Right ventricle myocardium superior (tissue), 1 donor: ENCODE data around the gene PKP1. TPM values are rescaled to one million over a fixed set of nuclear protein-coding genes. Genes with fewer than 3 reads are reported as not detected.

Experiments
- ATAC-seq: fragments of 200-7000 bp; cut with Tn5 transposase; one replicate; pipeline ENCODE4 v1.9.1; 2020; ENCODE audit warnings: mild to moderate bottlenecking; ENCODE audit not compliant: poor library complexity
- DNase-seq: peaks from one replicate; pipeline ENCODE4 v3.0.0-alpha.2; 2020
- intact Hi-C: fragments of 100-400 bp; cut with DNase I; formaldehyde crosslinking; loops from one replicate; pipeline ENCODE4 v1.11.2; 2022
- total RNA-seq: library from RNA; stranded (reverse); fragmentation: NEBNext Ultra II Directional; extraction: Animal tissue kit (Norgen Biotek cat#: 25700); gene quantifications from one replicate; pipeline ENCODE4 v1.2.1, GENCODE V29; 2021
- donor health status: DM: no; HTN: yes; CAD: no; lungs with severe emphysema.

The PKP1 gene
- total RNA-seq, 1 donor from 2014 or later = 0.08 TPM

- ATAC-seq (no peak), DNase-seq (no peak)
- intact Hi-C loops = no loop called here
These were observed 71.0 kb downstream of the PKP1 start for GRCh38 chr1:201354151-201354900.

DNA sequence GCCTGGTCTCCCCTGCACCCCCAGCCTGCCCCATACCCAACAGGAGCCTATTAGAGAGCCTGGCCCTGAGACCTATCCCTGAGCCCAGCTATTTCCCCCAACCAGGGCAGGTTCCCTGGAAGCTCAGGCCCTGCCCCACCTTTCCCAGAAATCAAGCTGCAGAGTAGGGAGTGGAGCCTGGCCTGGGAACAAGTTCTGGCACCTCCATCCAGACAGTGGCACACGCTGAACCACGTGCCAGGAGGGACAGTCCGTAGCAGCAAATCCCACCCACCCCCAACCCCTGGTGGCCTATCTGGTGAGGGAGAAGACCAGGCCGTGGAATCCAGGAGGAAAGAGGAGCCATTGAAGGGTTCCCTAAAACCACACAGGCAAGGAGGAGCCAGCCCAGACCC, 71.6 kb downstream of the PKP1 start:
- DNase-seq = no peak
- ATAC-seq = no peak
- intact Hi-C loops = no loop called here

GRCh38 chr1:201355471-201355870, 72.2 kb downstream of the PKP1 start:
- DNase-seq (no peak), ATAC-seq (no peak)
- intact Hi-C loops = no loop called here

- intact Hi-C loops = no loop called here
- DNase-seq (no peak), ATAC-seq (peak; percentile 0)
These were observed 72.9 kb downstream of the PKP1 start for GRCh38 chr1:201356236-201356635.

DNA sequence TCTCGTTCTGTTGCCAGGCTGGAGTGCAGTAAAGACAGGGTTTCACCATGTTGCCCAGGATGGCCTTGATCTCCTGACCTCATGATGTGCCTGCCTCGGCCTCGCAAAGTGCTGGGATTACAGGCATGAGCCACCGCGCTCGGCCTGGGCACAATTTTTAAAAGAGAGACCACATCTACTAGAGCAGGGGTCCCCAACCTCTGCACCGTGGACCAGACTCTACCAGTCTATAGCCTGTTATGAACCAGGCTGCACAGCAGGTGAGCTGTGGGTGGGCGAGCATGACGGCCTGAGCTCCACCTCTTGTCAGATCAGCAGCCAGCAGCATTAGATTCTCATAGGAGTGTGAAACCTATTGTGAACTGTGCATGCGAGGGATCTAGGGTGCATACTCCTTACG, 73.4 kb downstream of the PKP1 start:
- DNase-seq (no peak), ATAC-seq (peak; percentile 6)

GRCh38 chr1:201357211-201357610, 73.9 kb downstream of the PKP1 start:
- ATAC-seq = peak; percentile 38
- DNase-seq = peak; percentile 67

More for the DNA sequence above, 73.4 kb downstream of the PKP1 start:
- intact Hi-C loops = no loop called here

GRCh38 chr1:201357636-201358348, 74.5 kb downstream of the PKP1 start:
- ATAC-seq (peak; percentile 25), DNase-seq (no peak)
- intact Hi-C loops = no loop called here

More at GRCh38 chr1:201357211-201357610, 73.9 kb downstream of the PKP1 start:
- intact Hi-C loops = no loop called here

DNA sequence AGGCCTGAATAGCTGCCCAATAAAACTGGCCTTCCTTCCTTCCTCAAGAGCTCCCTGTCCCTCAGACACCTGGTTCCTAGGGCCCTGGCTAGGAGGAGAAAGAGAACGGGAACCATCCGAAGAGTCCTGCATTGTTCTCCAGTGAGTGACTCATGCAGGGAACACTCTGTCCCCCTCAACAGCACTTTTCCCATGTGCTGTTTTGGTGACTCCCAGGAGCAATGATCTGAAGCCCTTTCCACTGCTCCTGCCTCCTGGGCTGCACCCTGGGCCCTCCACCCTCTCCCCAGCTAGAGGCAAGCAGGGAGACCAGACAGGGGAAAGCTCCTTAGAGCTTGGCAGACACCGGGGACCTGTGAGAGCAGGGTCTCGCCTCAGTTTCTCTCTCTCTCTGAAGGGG, 75.3 kb downstream of the PKP1 start:
- no peak for DNase-seq
- intact Hi-C loops = no loop called here
- ATAC-seq = no peak

- DNase-seq = no peak
- intact Hi-C loops = no loop called here
These were observed 75.9 kb downstream of the PKP1 start for GRCh38 chr1:201359031-201359872.

DNA sequence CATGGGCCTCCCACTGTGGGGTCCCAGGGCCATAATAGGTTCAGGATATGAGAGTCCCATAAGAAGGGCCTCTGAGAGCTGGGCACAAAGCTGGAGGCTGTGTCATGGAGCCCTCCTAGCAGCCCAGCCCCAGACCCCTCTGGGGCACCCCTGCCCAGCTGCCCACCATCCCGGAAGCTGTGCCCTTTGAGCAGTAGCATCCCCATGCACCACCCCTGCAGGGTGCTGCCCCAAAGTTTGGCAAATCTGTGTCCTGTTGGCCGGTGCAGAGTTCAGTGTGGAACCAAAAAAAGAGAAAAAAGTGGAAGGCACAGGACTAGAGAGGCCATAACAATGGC, 76.5 kb downstream of the PKP1 start:
- DNase-seq = no peak

More at GRCh38 chr1:201359031-201359872, 75.9 kb downstream of the PKP1 start:
- no peak for ATAC-seq

GRCh38 chr1:201360486-201360885, 77.2 kb downstream of the PKP1 start:
- no peak for DNase-seq
- intact Hi-C loops = loop anchor here (5.0 kb wide), 1 partner anchor 108 kb away; no protein-coding TSS in a partner anchor
- ATAC-seq = no peak

More for the DNA sequence above, 76.5 kb downstream of the PKP1 start:
- intact Hi-C loops = loop anchor here (5.0 kb wide), 1 partner anchor 108 kb away; no protein-coding TSS in a partner anchor
- no peak for ATAC-seq

DNA sequence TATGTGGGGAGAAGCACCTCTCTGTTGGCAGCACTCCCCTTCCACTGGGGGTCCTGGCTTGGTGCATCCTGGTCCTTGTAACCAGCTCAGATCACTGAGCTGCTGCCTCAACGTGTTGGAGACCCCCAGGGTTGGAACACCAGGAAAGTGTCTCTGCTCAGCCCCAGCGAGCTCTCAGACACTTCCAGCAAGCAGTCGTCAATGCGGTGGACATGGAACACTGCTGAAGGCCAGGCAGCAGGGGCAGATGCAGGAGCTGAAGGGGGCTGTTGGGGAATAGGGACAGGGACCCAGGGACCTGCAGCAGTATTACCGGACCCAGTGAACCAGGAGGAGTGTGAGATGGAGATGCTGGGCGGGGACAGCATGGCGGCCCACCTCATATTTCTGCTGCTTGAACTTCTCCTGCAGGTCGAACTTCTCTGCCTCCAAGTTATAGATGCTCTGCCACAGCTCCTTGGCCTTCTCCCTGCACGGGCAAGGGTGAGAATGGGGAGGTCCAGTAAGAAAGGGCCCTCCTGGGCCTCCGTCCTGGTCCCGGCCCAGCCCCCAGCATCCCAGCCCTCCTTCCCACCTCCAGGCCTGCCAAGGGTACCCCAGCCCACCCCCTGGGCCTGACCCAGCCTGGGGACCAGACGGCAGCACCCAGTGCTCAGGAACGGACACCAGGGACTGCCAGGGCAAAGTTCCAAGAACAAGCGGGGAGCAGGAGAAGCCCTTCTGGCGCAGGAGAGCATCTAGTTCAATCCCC, 77.8 kb downstream of the PKP1 start:
- no peak for ATAC-seq
- DNase-seq = peak; percentile 39
- intact Hi-C loops = loop anchor here (5.0 kb wide), 1 partner anchor 109 kb away; no protein-coding TSS in a partner anchor

DNA sequence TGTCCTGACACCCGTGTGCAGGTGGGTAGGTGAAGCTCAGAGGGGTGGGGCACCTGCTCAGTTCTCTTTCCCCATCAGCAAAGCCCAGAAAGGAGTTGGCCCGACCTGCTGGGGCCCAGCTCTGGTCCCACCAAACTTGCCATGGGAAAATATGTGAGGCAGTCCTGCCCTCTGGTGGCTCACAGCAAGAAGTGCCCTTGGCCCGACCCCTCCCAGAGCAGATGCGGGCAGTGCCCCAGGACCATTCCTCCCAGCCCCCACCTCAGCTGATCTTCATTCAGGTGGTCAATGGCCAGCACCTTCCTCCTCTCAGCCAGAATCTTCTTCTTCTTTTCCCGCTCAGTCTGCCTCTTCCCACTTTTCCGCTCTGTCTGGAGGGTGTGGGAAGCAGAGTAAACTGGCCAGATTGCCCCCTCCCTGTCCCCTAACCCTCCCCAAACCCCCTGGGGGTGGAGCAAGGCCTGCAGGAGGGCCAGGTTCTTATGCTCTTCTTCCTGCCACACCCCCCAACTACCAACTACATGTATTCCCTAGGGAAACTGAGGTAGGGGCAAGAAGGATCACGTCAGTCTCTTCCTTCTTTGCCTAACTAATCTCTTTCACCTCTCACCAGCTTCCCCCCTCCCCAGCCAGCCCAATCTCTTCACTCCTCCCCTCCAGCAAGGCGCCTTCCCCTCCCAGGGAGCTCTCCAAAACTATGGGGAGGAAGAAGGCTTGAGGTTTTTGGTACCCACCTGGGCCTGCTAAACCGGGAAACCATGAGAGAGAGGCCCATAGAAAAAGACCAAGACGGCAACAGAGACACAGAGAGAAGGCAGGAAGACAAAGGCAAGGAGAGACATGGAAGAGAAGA, 78.6 kb downstream of the PKP1 start:
- intact Hi-C loops = loop anchor here (5.0 kb wide), 1 partner anchor 110 kb away; no protein-coding TSS in a partner anchor
- DNase-seq (peak; percentile 50), ATAC-seq (no peak)

GRCh38 chr1:201362906-201363305, 79.6 kb downstream of the PKP1 start:
- intact Hi-C loops = loop anchor here (5.0 kb wide), 1 partner anchor 111 kb away; no protein-coding TSS in a partner anchor
- DNase-seq (no peak), ATAC-seq (no peak)

GRCh38 chr1:201363467-201363866, 80.2 kb downstream of the PKP1 start:
- no peak for ATAC-seq
- intact Hi-C loops = loop anchor here (5.0 kb wide), 1 partner anchor 111 kb away; no protein-coding TSS in a partner anchor
- no peak for DNase-seq

- DNase-seq (peak; percentile 20), ATAC-seq (no peak)
- intact Hi-C loops = loop anchor here (5.0 kb wide), 1 partner anchor 112 kb away; no protein-coding TSS in a partner anchor
These were observed 81.5 kb downstream of the PKP1 start for GRCh38 chr1:201364808-201365105.

DNA sequence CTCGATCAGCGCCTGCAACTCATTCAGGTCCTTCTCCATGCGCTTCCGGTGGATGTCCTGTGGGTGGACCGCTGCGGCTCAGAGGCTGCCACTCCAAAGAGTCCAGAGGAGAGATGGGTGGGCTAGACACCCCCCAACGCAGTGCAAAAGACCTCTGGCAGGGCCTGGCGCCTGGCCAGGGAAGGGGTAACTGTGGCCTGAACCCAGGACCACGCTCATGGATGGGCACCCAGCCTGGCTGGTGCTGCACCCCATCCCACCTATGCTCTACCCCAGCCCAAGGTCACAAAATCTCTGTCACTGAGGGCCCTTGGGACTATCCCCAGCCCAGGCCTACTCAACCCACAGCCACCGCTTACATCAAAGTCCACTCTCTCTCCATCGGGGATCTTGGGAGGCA, 81.9 kb downstream of the PKP1 start:
- intact Hi-C loops = no loop called here
- DNase-seq (peak; percentile 43), ATAC-seq (no peak)
